Measurements from ENCODE around the gene SWSAP1.
"Not testable (repeated sequence)": the region's sequence is repeated elsewhere in the genome, so short reads cannot be mapped to it uniquely, and the experiment has no call there.

SWSAP1 gene

DNA sequence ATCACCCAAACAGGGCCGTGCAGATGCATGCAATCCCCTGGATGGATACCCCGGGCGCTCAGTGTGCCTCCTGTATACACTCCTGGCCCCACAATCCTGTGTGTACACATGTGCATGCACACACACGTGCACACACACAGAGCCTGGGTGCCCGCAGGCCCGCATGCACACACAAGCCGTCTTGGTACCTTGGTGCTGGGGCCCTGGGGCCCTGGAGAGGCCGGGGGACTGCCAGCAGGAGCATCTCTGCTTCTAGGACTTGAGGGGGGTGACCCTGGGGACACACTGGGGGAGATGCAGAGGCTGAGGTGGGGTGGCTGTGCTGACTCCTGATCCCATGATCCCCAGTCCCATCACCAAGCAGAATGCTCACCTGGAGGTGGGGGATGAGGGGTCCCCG is 25.2 kb downstream of the SWSAP1 start:
- DNase-seq: no peak
- intact Hi-C loops (cut with DNase I): no loop called here

DNA sequence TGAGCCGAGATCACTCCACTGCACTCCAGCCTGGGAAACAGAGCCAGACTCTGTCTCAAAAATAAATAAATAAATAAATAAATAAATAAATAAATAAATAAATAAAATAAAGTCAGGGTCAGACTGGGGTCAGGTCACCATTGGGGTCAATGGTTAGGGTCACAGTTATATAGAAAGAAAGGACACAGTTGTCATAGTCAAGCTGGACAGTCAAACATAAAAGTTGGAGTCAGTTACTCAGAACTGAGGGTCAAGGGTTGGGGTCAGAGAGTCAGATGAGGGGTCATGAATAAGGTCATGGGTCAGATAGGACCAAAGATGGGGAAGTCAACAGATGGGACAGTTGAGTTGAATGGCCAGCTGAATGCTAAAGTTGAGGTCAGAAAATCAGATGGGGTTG is 26.3 kb downstream of the SWSAP1 start:
- intact Hi-C loops (cut with DNase I): no loop called here
- DNase-seq: no peak

DNA sequence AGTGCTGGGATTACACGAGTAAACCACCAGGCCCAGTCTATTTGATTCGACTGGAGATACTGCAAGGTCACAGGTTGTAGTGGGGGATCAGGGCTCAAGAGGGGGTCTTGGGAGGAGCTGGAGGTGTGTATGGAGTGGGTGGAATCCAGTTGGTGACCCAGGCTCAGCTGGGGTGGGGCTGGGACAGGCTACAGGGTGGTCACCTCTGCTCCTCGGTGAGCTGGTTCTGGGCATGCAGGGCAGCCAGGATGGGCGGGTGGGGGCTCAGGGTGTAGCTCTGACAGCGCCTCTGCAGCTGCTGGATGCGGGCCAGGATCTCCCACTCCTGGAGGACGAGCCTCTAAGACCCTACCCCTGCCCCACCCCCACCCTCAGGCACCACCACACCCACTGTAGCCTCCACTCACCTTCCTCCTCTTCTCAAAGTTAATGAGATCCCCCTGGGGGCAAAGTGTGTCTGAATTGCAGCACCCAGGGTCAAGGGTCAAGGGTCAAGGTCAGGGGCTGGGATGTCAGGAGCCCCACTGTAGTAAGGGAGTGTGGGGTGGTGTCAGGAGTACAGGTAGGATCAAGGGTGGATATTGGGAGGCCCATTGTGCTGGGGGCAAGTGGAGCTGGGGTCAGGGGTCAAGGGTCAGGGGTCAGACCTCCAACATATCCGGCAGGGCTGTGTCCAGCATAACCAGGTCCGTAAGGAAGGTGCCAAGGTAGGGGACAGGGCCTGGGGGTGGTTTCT is 27.5 kb downstream of the SWSAP1 start:
- intact Hi-C loops (cut with DNase I): no loop called here

DNA sequence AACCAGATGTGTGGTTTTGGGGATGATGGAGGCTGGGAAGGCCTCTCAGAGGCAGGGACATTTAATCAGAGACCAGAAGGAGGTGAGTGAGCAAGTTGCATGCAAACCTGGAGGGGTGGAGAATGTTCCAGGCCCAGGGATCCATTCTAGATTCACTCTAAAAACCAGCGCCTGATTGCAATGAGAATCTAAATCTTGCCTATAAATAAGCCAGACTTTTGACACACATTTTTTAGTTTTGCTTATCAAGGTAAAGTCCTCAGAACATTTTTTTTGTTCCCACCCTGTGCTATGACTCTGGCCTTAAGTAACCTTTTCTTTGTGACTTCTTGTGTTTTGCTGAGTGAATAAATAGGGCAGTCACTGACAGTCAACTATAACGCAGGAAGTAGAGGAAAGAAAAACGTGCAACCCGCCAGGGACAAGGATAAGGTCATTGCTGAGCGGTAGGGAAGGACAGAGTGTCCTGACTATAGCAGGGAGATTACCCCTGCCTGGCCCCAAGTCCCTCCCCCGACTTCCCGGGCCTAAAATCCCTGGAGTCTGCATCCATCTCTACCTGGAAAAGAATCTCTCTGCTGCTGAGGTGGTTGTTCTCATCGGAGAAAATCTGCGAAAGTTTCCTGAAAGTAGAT is 30.2 kb downstream of the SWSAP1 start:
- DNase-seq: no peak
- intact Hi-C loops (cut with DNase I): no loop called here

More for the DNA sequence above, 27.5 kb downstream of the SWSAP1 start:
- no peak for DNase-seq

DNA sequence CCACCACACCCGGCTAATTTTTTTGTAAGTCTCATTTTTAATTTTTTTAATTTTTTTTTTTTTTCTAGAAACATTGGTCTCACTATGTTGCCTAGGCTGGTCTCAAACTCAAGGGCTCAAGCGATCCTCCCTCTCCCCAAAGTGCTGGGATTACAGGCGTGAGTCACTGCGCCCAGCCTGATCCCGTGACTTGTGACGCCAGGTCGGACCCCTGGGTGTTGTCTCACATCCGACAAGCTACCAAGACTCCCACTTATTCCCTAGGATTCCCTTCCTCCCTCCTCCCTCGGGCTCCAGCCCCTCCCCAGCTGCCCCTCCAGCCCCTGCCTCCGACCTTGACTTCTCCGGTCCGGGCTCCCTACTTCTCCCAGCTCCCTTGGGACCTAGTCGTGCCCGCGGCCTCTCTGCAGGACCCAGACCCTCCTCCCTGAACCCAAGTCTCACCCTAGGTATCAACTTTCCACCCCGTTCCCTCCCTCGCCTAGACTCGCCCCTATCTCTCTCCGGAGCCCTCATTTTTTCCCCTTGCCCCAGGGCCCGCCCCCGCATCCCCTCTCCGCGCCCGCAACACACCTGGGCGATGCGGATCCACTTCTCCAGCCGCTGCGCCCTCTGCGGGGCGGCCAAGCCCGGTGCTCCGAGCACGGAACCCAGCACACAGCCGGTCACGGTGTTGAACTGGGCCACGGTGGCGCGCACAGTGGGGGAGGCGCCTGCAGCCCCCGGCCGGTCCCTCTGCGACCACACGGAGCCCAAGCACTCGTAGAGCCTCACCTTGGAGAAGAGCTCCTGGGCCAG is 31.6 kb downstream of the SWSAP1 start:
- intact Hi-C loops (cut with DNase I): no loop called here
- peak in 10 of 42 donors; percentile 23 to 62 (median 40) for DNase-seq

DNA sequence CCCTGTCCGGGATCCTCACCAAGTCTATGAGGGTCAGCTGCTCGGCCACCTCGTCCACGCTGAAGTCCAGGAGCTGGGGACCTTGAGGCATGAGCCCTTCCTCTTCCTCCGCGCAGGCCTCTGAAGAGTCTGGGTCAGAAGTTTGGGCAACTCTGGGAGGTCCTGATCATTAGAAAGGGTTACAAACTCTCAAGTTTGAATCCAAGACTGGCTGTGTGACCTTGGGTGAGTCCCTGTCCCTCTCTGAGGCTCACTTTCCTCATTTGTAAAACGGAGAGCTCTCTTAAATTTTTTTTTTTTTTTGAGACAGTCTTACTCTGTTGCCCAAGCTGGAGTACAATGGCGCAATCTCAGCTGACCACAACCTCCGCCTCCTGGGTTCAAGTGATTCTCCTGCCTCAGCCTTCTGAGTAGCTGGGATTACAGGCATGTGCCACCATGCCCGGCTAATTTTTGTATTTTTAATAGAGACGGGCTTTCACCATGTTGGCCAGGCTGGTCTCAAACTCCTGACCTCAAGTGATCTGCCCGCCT is 32.3 kb downstream of the SWSAP1 start:
- intact Hi-C loops (cut with DNase I); DNase-seq: not testable (repeated sequence)

DNA sequence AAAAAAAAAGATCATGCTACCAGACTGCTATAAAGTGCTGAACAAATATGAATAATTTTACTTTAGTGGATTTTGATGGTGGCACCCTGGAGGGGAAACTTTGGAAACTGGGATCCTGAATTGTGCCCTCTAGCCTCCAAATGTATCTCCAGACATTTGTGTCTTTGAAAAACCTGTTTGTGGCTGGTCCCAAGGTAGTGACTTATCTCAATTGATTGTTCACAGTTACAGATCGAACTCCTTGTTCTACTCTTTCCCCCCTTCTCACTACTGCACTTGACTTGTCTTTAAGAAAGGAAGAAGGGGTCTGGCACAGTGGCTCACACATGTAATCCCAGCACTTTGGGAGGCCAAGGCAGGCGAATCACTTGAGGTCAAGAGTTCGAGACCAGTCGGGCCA is 34.1 kb downstream of the SWSAP1 start:
- DNase-seq: no peak

DNA sequence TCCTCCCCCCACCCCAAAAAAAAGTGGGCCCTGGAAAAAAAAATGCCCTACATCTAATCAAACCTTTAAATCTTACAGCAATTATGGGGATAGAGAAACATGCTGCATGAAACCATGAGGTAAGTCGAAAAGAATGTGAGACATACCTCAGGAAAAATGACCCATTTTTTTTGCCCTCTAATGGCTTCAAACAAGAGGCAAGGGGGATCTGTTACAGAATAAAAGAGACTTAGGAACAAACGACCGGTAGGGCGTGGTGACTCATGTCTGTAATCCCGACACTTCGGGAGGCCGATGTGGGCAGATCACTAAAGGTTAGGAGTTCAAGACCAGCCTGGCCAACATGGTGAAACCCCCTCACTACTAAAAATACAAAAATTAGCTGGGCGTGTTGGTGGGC is 36.2 kb downstream of the SWSAP1 start:
- intact Hi-C loops (cut with DNase I): no loop called here
- DNase-seq: no peak

More for the DNA sequence above, 34.1 kb downstream of the SWSAP1 start:
- intact Hi-C loops (cut with DNase I): no loop called here

DNA sequence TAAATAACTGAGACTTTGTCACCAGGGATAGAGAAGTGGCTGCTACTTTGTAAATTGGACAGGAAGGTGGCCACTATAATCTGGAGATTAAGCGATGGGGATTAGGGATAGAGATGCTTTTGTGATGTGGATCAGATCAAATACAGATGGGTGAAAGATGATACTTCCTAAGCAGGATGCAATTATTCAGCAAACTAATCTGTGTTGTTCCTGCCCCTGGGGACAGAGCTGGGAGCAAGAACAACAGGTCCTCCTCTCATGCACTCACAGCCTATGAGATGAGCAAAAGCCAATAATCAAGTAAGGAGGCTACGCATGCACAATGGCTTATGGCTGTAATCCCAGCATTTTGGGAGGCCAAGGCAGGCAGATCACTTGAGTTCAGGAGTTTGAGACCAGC is 40.1 kb downstream of the SWSAP1 start:
- no peak for DNase-seq
- intact Hi-C loops (cut with DNase I): no loop called here

DNA sequence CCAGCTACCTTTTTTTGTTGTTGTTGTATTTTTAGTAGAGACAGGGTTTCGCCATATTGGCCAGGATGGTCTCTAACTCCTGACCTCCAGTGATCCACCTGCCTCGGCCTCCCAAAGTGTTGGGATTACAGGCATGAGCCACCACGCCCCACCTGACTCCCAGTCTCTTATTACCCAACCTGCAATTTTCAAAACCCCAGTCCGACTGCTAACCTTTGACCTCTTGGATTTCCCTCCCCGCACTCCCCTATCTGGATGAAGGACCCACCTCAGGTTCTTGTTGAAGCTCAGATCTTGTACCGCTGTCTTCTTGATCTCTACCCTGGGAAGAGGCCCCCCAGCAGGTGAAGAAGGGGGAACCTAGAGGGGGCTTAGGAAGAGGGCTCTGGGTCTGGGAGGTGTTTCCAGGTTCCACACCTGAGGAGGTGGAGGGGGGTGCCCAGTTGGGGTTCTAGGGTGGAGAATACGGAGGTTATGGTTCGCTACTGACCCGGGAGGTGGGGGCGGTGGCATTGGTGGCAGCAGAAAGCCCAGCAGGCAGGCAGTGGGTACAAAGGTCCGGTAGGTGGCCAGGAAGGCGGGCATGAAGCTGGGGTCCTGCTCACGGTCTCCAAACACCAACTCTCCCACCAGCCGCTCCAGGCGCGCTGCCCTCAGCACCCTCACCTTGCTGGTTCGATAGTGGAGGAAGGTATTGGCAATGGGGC is 42.0 kb downstream of the SWSAP1 start:
- intact Hi-C loops (cut with DNase I): no loop called here
- no peak for DNase-seq

DNA sequence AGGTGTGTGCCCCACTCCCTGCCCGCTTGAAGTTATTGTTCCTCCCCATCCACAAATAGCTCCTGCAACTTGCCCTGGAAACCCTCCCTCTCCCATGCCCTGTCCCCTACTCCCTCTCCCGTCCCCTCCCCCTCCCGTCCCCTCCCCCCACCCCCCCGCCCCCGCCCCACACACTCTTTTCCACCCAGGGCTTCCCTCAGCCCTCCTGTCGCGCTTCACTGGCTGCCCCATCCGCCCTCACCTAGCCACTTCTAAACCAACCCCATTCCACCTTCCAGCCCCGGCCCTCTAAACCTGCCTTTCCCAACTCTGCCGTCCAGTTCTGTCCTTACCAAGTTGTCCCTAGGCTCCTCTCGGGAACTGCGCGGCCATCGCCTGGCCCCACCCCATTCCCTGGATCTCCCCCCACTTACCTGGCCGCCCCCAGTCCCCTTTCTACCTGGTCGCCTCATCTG is 43.7 kb downstream of the SWSAP1 start:
- DNase-seq: no peak
- intact Hi-C loops (cut with DNase I): no loop called here

DNA sequence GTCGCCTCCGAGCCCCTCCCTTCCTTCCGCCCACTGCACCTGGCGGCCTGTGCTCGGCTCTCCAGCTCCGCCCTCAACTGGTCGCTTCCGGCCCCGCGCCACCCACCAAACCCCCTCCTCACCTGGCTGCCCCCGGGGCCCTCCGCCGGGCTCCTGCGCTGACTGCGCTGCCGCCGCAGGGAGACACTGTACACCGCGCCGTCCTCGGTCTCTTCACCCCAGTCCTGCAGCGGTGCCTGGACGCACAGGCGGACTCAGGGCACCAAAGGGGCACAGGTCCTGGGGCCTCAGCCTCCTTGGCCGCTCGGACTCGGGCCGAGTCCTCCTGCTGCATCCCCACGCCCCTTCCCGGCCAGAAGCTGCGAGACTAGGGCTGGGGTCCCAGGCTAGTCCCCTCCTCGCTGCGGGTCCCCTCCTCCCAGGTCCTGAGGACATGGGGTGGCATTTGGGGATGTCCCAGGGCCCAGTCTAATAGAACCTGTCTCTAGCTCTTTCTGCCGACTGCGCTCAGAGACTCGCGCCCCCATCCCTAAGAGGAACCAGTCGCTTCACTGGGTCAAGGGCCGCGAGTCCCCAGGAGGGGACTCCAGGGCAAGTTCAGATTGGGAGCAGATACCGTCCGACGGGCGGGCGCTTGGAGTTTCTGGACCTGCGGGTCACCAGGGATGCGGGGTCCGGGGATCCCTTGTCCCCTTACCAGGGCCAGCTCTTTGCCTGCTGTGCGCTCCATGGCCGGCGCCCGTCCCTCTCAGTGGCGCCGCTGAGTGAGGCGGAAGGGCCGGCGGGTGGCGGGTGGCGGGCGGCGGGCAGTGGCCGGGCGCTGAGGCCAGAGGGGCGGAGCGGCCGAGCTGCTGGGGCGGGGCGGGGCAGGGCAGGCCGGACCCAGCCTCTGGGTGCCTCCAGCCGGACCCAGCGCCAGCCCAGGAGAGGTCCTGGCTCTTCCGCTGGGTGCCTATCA is 44.4 kb downstream of the SWSAP1 start, which contains the start of gene RGL3:
RGL3 (minus strand) TSS at position 766 of the 958 bp plus-strand sequence; CDS start at position 730, 36 bp downstream.
- DNase-seq: peak in 17 of 42 donors; percentile 6 to 63 (median 36)

DNA sequence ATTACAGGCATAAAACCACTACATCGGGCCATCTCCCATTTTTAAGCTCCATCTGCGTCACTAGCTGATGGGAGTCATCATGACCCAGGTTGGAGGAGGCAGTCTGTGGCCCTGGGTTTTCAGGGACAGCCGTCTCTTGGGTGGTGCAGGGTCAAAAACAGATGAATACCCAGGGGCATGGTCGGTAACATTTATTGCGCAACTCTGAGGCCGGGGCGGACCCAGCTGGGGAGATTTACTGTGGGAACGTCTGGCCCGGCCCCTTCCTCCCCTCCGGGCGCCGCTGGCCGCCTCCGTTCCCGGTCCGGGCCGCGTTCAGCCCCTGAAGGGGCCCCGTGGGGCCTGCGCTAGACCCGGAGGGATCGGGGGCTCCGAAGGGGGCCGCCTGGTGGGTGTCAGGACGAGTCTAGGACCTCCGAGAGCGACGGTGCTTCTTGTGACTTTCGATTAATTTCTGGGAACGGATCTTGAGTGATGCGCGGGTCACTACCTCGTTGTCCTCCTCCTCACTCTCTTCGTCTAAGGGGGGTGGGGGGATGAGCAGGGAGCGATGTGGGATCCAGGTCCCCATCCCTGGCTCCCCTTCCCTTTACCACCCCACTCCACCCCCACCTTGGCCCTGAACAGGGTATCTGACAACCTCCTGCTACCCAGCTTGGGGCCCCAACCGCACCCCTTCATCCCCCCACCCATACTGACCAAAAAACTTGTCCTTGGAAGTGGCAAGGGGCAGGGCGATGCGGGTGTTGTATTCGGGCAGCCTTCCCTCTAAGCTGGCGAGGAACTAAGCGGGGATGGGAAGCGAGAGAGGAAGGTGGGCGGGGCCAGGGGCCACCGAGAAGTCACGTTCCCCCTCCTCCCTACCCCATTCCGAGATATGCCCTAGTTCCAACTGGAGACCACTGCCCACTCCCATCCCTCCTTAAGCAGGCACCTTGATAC is 46.2 kb downstream of the SWSAP1 start:
- peak in 16 of 42 donors; percentile 15 to 58 (median 35) for DNase-seq
- intact Hi-C loops (cut with DNase I): no loop called here

More for the DNA sequence above, 44.4 kb downstream of the SWSAP1 start, which contains the start of gene RGL3:
- intact Hi-C loops (cut with DNase I): no loop called here

DNA sequence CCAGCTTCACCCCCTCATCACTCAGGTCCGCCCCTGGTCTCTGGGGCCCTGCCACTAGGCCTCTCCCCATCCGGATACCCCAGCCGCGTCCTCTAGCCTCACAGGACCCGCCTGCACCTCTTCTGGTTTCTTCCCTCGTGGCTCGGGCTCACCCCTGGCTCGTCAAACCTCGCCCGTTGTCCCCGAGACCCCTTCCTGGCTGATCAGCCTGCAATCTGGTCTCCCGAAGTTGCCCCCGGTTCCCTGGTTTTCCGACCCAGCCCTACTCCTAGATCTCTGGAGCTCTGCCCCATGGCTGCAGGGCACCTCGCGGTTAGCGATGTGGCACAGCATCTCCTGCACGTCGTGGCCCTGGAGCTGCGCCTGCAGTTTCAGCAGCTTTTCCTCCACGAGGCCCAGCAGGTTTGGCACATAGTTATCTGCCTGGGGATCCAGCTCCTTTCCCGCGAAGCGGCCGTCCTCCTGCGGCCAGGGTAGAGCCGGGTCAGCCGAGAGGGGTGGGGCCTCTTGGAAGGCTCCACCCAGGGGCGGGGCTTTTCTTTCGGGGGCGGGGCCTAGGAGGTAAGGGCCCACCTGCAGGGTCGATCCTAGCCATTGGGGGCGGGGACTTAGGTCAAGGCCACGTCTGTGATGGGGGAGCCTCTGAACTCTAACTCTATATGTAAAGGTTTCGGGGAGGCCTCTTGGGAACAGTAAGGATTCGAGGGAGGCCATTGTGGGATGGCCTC is 47.1 kb downstream of the SWSAP1 start:
- peak in 6 of 42 donors; percentile 15 to 57 (median 35) for DNase-seq
- intact Hi-C loops (cut with DNase I): no loop called here

DNA sequence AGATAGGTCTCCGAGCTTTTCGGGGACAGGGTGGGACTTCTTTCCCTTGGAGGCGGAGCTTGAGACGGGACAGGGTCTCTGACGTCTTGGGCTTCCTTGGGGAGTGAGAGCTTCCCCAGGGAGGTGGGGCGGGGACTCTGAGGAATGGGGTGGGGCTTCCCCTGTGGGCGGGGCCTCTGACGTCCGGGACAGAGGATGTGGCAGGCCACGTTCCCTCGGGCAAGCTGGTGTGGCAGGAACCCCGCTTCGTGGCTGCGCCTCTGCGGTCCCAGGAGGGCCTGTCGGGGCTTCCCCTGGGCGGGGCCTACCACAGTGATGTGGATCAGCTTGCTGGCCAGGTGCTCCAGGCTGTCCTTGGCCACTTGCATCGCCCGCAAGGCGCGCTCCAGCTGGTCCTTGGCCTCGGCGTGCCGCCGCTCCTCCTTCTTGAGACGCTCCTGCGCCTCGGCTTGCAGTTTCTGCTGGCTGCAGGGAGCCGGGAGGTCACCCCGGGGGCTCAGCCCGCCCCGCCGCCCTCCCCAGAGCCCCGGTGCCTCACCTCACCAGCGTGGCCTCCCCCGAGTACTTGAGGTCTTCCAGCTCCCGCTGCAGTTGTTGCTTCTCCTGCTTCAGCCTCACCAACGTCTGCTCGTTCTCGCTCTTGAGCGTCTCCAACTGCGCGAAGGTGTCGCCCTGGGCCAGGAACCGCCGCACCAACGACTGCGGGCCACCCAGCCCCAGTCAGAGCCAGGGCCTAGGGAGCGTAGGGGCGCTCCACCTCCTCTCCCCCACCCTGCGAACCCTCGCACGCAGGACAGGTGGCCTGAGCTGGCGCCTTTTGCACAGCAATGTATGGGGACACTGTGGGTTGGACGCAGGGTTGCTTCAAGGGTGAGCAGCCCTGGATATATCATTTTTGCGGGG is 47.9 kb downstream of the SWSAP1 start:
- intact Hi-C loops (cut with DNase I): no loop called here
- DNase-seq: peak in 40 of 42 donors; percentile 21 to 75 (median 55)

Measured in head of caudate nucleus (tissue), 42 donors.